ENCODE data around the gene CYSRT1.

- no peak for TF ChIP-seq EP300 (IDR thresholded peaks at IDR 0.05; ENCODE audit: borderline replicate concordance)
- TF ChIP-seq REST (IDR thresholded peaks at IDR 0.05; ENCODE audit: low read depth), result no peak
- no peak for TF ChIP-seq EGR1 (IDR thresholded peaks at IDR 0.05)
- TF ChIP-seq MAX (IDR thresholded peaks at IDR 0.05), result no peak
- TF ChIP-seq NFIC (IDR thresholded peaks at IDR 0.05), result no peak
- no peak for TF ChIP-seq FOXM1 (IDR thresholded peaks at IDR 0.05; ENCODE audit: borderline replicate concordance, low read depth)
- no peak for TF ChIP-seq CEBPB (IDR thresholded peaks at IDR 0.05)
- no peak for TF ChIP-seq CREB1 (IDR thresholded peaks at IDR 0.05; ENCODE audit: low read depth)
- no peak for TF ChIP-seq TAF1 (IDR thresholded peaks at IDR 0.05; ENCODE audit: low read depth)
- no peak for TF ChIP-seq RAD21 (IDR thresholded peaks at IDR 0.05; ENCODE audit: low read depth)
- no peak for TF ChIP-seq USF1 (IDR thresholded peaks at IDR 0.05)
- TF ChIP-seq TEAD4 (IDR thresholded peaks at IDR 0.05), result no peak
- no peak for TF ChIP-seq ZBTB7A (IDR thresholded peaks at IDR 0.05; ENCODE audit: low read depth)
These were observed 25.6 kb downstream of the CYSRT1 start for GRCh38 chr9:137250329-137251193.
